Fibroblast of villous mesenchyme (primary cell): ENCODE results near the gene AASDH. TPM values are rescaled to one million over a fixed set of nuclear protein-coding genes. Genes with fewer than 3 reads are reported as not detected.

Experiments used
- DNase-seq: peaks from one replicate; pipeline ENCODE4 v3.0.0-alpha.2; 2010; ENCODE audit warnings: low read depth
- H3K4me3 ChIP-seq: 2 replicates; pipeline ENCODE4 v1.5.1; 2011; ENCODE audit warnings: low read depth, mild to moderate bottlenecking, low read length
- CTCF ChIP-seq: IDR thresholded peaks from 2 replicates; pipeline ENCODE4 v1.5.1; 2012; ENCODE audit warnings: low read depth, mild to moderate bottlenecking, low read length; ENCODE audit not compliant: insufficient read depth
- total RNA-seq: library from RNA; depleted of rRNA; stranded (reverse); fragments of >200 nt; gene quantifications from 2 replicates; pipeline ENCODE4 v1.2.3, GENCODE V29; 2012

Gene AASDH
- total RNA-seq, 1 donor = 25.5 TPM

- no peak overlapping the region for H3K4me3 ChIP-seq
- no peak for DNase-seq
- TF ChIP-seq CTCF = no peak
Observed at GRCh38 chr4:56427179-56427578, 39.9 kb upstream of the AASDH start.

GRCh38 chr4:56426273-56426672 lies 39.0 kb upstream of the AASDH start:
- DNase-seq = no peak
- no peak for TF ChIP-seq CTCF
- H3K4me3 ChIP-seq = no peak overlapping the region

- TF ChIP-seq CTCF = no peak
- no peak overlapping the region for H3K4me3 ChIP-seq
- no peak for DNase-seq
Observed at GRCh38 chr4:56425518-56425917, 38.2 kb upstream of the AASDH start.

- TF ChIP-seq CTCF = peak; percentile 66
- no peak overlapping the region for H3K4me3 ChIP-seq
- DNase-seq = peak; percentile 59
Observed at GRCh38 chr4:56424697-56425514, 37.6 kb upstream of the AASDH start.

- no peak for TF ChIP-seq CTCF
- H3K4me3 ChIP-seq = no peak overlapping the region
- no peak for DNase-seq
Observed at GRCh38 chr4:56424176-56424575, 36.9 kb upstream of the AASDH start.

- no peak for TF ChIP-seq CTCF
- no peak overlapping the region for H3K4me3 ChIP-seq
- no peak for DNase-seq
Observed at GRCh38 chr4:56417396-56417795, 30.1 kb upstream of the AASDH start.

GRCh38 chr4:56416349-56416748 lies 29.1 kb upstream of the AASDH start:
- no peak for DNase-seq
- no peak overlapping the region for H3K4me3 ChIP-seq
- TF ChIP-seq CTCF = no peak
